8988T (cell line): ENCODE measurements around the gene ATG2B.
A peak's percentile ranks its signal among the peaks of the same experiment; 100 is the strongest.
"Not testable (repeated sequence)": the region's sequence is repeated elsewhere in the genome, so short reads cannot be mapped to it uniquely, and the experiment has no call there.

Experiments
- DNase-seq: peaks from one replicate; pipeline ENCODE4 v3.0.0; 2011

The ATG2B gene

DNA sequence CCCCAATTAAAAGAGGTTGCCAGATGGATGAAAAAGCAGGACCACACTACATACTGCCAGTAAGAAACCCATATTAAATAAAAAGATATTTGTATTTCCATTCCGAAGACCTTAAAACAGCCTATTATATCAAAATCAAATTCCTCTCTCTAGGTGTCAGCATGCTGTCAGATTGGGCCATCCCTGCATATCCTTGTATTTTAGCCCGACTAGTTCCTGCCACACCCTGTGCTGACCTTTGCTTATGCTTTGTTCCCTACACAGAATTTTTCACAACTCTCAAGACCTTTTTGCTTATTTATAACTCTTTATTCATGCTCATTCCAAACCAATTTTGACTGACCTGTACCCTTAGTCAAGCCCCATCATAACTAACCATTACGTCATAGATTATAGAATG is 13.0 kb upstream of the ATG2B start:
- DNase-seq: no peak

DNA sequence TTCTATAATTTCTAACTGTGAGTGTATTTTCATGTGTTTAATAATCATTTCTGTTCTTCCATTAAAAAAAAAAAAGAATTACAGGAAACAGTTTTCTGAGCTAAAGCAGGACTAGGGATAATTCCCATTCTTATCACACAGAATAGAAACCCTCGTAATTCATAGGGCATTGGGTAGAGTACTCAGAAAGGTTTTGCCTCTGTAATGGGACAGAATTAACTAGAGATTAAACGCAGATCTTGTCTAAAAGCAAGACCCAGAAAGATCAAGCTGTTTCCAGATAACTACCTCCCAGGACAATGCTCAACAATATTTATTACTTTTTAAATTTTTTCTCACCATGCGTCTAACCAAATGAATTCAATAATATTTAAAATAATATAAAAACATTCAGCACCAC is 10.4 kb upstream of the ATG2B start:
- DNase-seq: no peak

DNA sequence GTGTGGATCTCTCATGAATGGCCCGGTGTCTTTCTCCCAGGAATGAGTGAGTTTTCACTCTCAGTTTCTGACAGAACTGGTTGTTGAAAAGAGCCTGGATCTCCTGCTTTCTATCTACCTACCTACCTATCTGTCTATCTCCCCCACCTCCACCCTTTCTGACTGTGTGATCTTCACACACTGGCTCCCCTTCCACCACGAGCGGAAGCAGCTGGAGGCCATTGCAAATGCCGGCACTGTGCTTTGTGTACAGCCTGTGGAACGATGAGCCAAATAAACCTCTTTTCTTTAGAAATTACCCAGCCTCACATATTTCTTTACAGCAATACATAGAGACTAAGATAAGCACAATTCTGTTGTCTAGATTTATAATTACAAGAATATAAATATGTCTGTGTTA is 7.4 kb upstream of the ATG2B start:
- no peak for DNase-seq

DNA sequence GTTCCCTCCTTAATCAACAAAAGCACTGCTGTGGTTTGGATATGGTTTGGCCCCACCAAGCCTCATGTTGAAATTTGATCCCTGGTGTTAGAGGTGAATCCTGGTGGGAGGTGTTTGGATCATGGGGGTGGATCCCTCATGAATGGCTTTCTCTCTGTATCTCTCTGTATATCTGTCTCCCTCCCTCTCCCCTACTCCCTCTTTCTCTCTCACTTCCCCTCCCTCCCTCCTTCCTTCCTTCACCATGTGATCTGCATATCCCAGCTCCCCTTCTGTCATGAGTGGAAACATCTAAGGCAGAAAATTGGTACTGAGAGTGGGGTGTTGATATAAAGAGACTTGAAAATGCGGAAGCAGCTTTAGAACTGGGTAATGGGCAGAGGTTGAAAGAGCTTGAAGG is 5.4 kb upstream of the ATG2B start:
- no peak for DNase-seq

DNA sequence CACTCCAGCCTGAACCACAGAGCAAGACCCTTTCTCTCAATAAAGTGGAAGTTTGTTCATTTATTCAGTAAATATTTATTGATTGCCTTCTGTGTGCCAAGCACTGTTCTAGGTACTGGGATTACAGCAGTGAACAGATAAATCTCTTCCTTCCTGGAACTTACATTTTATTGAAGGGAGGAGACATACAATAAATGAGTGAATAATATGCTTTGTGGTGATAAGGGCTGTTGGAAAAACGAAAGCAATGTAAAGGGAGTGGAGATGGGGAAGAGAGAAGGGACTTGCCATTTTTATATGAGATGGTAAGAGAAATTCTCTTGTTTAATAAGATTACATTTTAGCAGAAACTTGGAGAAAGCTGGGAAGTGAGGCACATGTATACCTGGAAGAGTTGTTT is 1.8 kb upstream of the ATG2B start:
- DNase-seq: no peak

DNA sequence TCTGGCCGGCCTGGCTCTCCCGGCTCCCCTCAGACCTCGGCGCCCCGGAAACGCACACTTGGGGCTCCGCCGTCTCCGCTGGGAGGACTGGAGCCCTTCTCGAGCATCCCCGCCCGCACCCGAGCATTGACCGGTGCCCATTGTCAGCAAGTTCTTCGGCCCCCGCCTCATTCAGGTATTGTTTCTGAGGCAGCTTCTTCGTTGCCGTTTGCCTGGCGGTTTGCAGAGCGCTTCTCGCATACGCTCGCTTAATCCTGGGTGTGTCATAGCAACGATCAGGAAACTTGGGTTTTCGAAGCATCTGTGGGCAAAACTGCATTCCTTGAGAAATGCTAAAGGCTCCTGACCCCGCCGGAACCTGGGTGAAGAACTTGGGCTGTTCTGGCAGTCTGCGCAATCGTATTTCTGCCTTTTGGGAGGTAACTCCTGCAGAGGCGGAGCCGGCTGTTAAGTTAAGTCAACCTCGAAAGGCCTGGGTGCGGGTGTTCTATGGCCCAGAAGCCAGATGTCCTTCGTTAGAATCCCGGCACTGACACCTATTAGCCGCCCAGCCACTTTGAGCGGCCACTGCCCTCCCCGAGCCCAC is 703 bp upstream of the ATG2B start:
- DNase-seq: peak; percentile 13

DNA sequence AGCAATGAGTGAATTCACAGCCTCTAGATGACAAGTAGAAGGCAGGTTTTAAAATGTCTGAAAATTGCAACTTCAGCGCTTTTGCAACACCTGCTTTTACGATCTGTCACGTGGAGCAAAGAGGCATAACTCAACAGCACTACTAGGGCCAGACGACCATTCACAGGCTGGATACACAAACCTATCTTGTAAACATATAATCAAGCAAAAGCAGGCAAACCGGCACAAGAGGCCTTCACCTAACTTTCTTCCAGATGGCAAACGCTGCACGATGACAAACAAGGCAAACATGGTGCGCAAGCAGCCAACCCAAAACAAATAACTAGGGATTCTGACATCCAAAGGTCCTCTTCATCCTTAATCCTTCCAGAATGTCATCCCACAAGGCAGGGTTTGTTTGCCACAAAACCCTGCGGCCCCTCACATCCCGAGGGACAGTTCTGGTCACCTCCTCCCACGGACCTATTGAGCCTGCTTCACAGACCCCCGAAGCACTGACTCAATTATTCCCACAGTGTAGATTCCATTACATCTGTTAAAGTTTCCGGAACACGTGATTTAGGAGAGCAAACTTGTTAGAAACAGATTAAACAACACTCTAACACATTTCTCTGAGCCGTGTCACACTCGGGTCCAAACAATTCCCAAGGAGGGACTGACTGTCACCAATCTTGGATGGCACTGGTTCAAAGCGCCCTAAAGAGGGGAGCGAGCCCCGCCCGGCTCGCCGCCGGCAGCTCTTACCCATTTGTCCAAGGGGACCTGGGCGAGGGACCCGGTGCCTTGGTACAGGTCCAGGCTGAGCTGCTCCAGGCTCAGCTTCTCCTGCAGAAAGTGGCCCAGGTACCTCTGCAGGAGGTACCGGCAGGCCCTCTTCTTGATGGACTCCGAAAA is 823 bp downstream of the ATG2B start:
- DNase-seq: no peak

DNA sequence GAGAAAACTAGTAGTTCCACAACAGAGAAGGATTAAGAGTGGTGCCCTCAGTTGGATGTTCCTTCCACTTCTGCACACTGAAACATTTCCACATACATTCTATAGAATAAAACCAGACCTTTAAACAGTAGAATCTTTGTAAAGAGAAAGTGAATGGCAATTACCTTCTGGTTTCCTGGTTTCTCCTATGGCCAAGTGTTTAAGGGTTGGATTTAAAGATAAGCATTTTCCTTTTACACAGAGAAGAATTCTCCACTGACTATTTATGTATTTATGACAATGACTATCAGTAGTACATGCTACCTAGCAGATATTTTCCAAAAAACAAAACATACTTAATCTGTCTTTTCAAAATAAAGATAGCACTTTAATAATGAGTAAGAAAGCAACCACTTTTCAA is 3.2 kb downstream of the ATG2B start:
- DNase-seq: no peak

DNA sequence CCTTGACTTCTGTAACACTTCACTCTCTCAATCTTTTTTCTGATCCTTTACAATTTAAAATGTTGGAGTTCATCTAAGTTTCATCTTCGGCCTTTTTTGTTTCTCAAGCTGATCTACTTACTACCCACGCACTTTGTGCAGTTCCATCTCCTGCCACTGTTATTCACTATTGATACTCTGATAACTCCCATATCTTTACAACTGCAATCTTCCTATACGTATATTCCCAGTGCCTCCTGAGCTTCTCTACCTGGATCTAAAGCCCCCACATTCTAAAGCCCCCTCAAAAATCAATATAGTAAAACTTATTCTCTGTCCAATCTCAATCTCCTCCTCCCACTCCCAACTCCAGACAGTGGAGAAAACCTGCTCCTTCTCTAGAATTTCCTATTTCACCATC is 5.9 kb downstream of the ATG2B start:
- DNase-seq: no peak

DNA sequence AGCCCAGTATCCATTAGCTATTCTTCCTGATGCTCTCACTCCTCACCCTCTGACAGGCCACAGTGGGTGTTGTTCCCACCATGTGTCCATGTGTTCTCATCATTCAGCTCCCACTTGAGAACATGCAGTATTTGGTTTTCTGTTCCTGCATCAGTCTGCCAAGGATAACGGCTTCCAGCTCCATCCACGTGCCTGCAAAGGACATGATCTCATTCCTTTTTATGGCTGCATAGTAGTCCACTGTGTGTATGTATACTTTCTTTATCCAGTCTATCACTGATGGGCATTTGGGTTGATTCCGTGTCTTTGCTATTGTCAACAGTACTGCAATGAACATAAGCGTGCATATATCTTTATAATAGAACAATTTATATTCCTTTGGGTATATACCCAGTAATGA is 8.9 kb downstream of the ATG2B start:
- no peak for DNase-seq

DNA sequence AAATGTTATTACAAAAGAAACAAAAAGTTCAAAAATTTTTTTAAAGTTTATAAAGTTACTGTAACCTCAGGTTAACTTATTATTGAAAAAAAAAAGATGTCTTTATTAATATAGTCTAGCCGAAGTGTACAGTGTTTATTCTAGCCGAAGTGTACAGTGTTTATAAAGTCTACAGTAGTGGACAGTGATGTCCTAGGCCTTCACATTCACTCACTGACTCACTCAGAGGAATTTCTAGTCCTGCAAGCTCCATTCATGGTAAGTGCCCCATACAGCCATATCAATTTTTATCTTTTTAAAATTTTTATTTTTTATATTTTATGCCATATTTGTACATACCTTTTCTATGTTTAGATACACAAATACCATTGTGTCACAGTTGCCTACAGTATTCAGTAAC is 10.4 kb downstream of the ATG2B start:
- DNase-seq: no peak

DNA sequence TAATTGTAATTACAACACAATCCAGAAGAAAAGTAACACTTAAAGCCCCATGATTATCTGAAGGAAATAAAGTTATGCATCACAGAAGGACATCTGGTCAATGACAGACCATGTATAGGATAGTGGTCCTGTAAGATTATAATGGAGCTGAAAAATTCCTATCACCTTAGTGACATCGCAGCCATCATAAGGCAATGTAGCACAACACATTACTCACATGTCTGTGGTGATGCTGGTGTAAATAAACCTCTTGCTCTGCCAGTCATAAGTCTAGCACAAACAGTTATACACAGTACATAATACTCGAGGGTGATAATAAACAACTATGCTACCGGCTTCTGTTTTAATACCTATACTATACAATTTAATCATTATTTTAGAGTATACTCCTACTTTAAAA is 11.2 kb downstream of the ATG2B start:
- no peak for DNase-seq

DNA sequence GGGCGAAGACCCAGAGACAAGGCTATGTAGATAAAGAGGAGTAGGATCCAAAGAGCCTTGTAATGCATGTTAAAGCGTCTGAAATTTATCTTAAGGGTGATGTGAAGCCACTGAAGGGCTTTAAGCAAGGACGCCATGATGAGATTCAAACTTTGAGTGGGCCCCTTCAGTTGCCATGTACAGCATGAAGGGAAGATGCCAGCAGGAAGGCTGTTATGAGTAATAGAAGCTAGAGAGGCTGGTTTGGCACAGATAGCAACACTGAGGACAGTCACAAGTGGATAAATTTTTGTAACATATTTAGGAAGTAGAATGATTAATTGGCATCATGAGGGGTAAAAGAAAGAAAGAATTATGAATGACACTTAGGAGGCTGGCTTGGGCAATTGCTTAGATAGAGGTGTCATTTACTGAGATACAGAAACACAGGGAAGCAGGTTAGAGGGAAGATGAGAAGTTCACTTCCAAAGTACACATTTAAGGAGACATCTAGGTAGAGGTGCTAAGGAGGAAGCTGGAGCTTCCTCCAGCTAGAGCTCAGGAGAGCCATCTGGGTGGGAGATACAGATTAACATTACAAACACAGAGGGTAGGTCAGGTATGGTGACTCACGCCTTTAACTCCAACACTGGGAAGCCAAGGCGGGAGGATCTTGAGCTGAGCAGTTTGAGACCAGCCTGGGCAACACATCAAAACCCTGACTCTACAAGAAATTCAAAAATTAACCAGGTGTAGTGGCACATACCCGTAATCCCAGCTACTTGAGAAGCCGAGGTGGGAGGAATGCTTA is 13.7 kb downstream of the ATG2B start:
- no peak for DNase-seq

DNA sequence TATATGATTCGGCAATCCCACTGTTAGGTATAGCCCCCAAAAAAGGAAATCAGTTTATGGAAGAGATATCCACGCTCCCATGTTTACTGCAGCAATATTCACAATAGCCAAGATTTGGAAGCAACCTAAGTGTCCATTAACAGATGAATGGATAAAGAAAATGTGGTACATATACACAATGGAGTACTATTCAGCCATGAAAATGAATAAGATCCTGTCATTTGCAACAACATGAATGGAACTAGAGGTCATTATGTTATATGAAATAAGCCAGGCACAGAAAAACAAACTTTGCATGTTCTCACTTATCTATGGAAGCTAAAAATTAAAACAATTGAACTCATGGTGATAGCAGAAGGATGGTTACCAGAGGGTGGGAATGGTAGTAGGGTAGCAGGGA is 15.2 kb downstream of the ATG2B start:
- DNase-seq: not testable (repeated sequence)

DNA sequence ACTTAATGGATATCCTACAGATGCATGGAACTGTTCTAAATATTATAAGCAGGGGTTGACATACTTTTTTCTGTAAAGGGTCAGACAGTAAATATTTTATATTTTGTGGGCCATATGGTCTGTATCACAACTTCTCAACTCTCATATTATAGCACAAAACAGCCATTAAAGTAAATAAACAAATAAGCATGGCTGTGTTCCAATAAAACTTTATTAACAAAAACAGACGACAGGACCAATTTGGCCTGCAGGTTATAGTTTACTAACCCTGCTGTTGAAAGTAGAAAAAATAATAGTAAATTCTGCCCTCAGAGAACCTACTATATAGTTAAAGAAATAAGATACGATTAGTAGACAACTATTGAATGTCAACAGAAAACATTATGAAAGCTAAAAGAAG is 17.5 kb downstream of the ATG2B start:
- DNase-seq: no peak

DNA sequence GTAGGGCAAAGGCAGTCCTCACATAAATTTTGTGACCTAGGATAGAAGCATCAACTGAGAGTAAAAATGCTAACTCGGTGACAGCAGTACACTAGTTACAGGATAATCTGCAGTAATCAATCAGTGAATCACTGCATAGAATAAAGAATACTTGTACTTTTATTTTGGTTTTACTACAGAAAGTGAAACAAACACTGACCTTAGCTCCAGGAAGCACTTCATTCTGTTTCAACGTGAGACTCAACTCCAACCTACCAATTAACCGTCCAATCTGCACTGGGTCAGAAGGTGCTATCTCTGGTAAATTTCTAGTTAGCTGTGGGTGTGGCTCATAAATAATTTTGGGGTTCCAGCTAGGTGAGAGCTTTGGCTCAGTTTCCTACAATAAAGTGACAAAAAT is 21.8 kb downstream of the ATG2B start:
- DNase-seq: no peak

DNA sequence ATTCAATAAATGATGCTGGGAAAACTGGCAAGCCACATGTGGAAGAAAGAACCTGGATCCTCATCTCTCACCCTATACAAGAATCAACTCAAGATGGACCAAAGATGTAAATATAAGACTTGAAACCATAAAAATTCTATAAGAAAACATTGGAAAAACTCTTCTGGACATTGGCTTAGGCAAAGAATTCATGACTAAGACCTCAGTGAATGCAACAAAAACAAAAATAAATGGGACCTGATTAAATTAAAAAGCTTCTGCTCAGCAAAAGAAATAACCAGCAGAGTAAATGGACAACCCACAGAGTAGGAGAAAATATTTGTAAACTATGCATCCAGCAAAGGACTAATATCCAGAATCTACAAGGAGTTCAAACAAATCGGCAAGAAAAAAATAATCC is 24.6 kb downstream of the ATG2B start:
- no peak for DNase-seq

DNA sequence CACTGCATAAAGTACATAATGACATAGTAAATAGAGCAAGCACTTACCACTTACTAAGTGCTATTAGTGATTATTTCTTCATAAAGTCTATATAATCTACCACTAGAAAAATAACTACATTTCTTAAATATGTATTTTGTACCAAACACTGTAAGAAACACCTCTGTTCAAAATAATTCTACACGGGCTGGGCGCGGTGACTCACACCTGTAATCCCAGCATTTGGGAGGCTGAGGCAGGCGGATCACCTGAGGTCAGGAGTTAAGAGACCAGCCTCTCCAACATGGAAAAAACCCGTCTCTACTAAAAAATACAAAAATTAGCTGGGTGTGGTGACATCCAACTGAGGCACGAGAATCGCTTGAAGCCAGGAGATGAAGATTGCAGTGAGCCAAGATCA is 38.9 kb downstream of the ATG2B start:
- DNase-seq: no peak

DNA sequence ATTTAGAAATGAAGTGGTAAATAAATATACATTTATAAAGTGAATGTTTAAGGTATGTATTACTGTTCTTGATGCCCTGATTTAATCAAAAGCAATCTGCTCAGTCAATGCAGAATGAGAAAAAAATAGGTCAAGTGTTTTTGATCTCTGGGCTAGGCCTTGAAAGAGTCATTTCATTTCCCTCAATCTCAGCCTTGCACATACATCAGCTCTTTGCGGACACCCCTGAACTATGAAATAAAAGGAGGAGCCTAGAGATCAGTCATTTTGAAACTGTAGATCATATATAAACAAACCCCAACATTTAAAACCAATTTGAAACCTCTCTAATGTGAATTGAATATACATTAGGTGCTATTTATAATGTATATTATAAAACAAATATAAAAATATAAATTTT is 42.5 kb downstream of the ATG2B start:
- no peak for DNase-seq

DNA sequence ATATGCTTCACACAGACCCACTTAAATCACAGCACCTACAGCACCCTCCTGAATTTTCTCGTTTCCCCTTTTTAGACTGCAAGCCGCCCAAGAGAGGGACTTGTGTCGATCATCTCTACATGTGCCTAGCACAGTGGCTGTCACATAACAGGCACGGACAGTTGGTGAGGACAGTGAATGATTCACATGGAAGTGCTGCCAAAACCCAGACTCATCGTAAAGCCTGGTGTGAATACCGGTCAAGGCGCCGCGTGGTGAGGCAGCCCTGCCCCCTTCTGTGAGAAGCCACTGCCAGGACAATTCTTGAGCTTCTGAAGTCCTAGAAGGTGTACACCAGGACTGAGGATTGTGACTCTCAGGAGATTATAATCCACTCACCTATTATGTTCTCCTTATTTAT is 44.3 kb downstream of the ATG2B start:
- no peak for DNase-seq

DNA sequence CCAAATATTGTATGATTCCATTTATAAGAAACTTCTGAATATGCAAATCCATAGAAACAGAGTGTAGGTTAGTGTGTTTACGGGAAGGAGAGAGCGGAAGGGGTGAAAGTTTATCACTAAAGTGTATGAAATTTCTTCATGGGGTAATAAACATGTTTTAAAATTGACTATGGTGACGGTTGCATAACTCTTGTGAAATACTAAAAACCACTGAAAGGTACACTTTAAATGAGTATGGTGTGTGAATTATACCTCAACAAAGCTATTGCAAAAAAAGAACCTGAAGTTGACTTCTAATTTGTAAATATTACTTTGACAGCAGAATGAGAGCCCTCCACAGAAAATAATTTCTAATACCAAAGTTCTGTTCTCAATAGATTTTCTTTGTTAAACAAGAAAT is 47.1 kb downstream of the ATG2B start:
- no peak for DNase-seq

DNA sequence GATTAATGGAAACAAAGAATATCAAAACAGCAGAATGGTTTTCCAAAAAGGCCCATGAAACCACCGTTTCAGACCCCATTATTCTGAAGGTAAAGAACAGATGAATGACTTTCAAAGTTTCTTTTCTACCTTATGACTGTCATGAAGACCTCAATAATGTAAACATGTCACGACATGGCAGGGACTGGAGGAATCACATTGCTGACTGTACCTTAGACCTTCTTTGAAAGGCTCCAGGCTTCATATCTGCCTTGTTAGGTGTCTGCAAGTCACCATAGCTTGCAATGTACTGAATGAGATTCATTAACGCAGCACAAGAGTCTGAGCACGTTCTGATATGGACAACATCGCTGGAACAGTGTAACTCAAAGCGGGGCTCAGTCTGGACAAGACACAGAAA is 52.2 kb downstream of the ATG2B start:
- no peak for DNase-seq

DNA sequence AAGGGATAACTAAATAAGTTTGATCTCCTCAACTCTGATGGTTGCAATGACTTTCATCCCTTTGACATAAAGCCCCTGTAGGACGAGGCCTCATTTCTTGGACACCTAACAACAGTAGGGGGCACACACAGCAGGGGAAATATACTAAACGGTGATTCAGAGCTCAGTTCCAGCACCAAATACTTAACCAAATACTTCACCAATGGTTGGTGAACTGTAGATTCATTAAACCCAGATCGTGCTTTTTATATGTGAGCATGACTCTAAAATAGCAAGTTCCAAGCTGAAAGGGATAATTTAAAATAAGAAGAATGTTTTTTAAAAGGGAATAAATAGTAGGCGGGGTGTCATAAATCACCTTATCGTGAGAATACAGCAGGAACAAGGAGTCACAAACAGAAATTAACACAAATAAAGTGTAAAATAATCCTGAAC is 53.2 kb downstream of the ATG2B start:
- no peak for DNase-seq
